DOHH2 (cell line): Measurements from ENCODE around the gene DPEP3.

ENCODE experiments used
- H3F3A ChIP-seq: fragments of 200-600 bp; sonication (generic), shearing (Covaris generic); 2 replicates; pipeline ENCODE4 v1.6.0; 2016; ENCODE audit warnings: antibody characterized with exemption, mild to moderate bottlenecking; ENCODE audit not compliant: control insufficient read depth, insufficient read depth
- H3K27ac ChIP-seq: fragments of 200-600 bp; sonication (generic); 2 replicates; pipeline ENCODE4 v1.5.1; 2014; ENCODE audit warnings: low read depth, mild to moderate bottlenecking, low read length, moderate library complexity
- H3K27me3 ChIP-seq: fragments of 200-600 bp; sonication (generic); 2 replicates; pipeline ENCODE4 v1.6.1; 2014; ENCODE audit warnings: mild to moderate bottlenecking, low read length, mixed read lengths; ENCODE audit not compliant: control insufficient read depth
- H3K36me3 ChIP-seq: fragments of 200-600 bp; sonication (generic); 2 replicates; pipeline ENCODE4 v1.6.1; 2014; ENCODE audit warnings: mild to moderate bottlenecking, low read length, moderate library complexity, mixed read lengths; ENCODE audit not compliant: control insufficient read depth
- H3K4me1 ChIP-seq: fragments of 200-600 bp; sonication (generic); 2 replicates; pipeline ENCODE4 v1.6.1; 2014; ENCODE audit warnings: mild to moderate bottlenecking, low read length, mixed read lengths; ENCODE audit not compliant: control insufficient read depth
- H3K4me2 ChIP-seq: fragments of 200-600 bp; sonication (generic); 2 replicates; pipeline ENCODE4 v1.6.0; 2014; ENCODE audit warnings: mild to moderate bottlenecking, low read length, moderate library complexity
- H3K4me3 ChIP-seq: fragments of 200-600 bp; sonication (generic); 2 replicates; pipeline ENCODE4 v1.5.1; 2014; ENCODE audit warnings: mild to moderate bottlenecking, low read length, mixed read lengths
- H3K79me2 ChIP-seq: fragments of 200-600 bp; sonication (generic); 2 replicates; pipeline ENCODE4 v1.6.1; 2014; ENCODE audit warnings: mild to moderate bottlenecking, low read length, mixed read lengths; ENCODE audit not compliant: control insufficient read depth
- H3K9me2 ChIP-seq: fragments of 200-600 bp; sonication (generic); replicated peaks from 2 replicates; pipeline ENCODE4 v1.6.1; 2014; ENCODE audit warnings: mild to moderate bottlenecking, low read length, mixed read lengths; ENCODE audit not compliant: control insufficient read depth
- H3K9me3 ChIP-seq: fragments of 200-600 bp; sonication (generic); 2 replicates; pipeline ENCODE4 v1.6.1; 2014; ENCODE audit warnings: antibody characterized with exemption, low read length, mixed read lengths; ENCODE audit not compliant: control insufficient read depth, insufficient read depth
- H4K20me1 ChIP-seq: fragments of 200-600 bp; sonication (generic); 2 replicates; pipeline ENCODE4 v1.6.0; 2014; ENCODE audit warnings: low read depth, mild to moderate bottlenecking, antibody characterized with exemption, low read length, moderate library complexity; ENCODE audit not compliant: control insufficient read depth, insufficient read depth
- EZH2phosphoT487 ChIP-seq: fragments of 200-600 bp; sonication (generic); IDR thresholded peaks from 2 replicates; pipeline ENCODE4 v1.6.1; 2017; ENCODE audit warnings: borderline replicate concordance, mild to moderate bottlenecking, antibody characterized with exemption, low read length, moderate library complexity, mixed read lengths
- TF ChIP-seq, protein P1 (sequence below): fragments of 200-600 bp; sonication (generic); IDR thresholded peaks from one replicate; pipeline ENCODE4 v1.5.1; 2014; ENCODE audit warnings: antibody characterized with exemption, mild to moderate bottlenecking, low read depth, low read length; ENCODE audit not compliant: poor library complexity, severe bottlenecking

The DPEP3 gene

DNA sequence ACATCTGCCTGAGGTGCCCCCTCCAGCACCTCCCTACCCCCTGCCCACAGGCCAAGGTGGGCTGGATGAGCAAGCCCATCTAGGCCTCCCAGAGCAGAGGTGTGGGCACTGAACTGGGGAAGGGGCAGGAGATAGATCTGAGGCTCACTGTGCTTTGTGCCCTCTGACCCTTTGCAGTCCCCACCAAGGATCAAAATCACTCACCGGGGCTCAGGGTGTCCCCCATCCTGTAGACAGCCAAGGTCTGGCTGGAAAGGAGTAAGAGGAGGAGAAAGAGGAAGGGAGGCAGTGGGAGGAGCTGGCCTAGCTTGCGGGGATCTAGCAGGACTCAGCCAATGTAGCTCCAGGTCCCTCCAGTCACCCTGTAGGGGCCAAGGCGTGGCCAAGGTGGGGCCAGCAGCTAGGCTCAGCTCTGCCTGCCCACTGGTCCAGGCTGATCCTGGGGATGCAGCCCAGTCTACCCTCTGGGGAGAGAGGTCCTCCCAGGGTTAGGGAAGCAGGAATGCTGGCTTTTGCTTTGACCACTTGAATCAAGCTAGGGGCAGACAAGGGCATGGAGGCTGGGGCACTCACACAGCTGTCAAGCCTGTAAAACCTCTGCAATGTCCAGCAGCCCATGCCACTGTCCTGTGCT, 13.6 kb downstream of the DPEP3 start:
- H3K4me1 ChIP-seq: peaks cover 29% of the 10 kb centered on the region
- no peaks in the 10 kb centered on the region for H3K36me3 ChIP-seq
- H3K27ac ChIP-seq: no peak overlapping the region
- H3K79me2 ChIP-seq: 0 out of 2 replicates have a peak, but pooled peaks cover 6% of the 10 kb centered on the region
- H3K9me3 ChIP-seq: no peaks in the 10 kb centered on the region
- H3K4me3 ChIP-seq: peak overlapping the region; percentile 75
- H3K4me2 ChIP-seq: peak overlapping the region; percentile 94
- no peaks in the 10 kb centered on the region for H3K9me2 ChIP-seq
- H3K27me3 ChIP-seq: no peaks in the 10 kb centered on the region
- H4K20me1 ChIP-seq: 0 out of 2 replicates have a peak, but pooled peaks cover 3% of the 10 kb centered on the region
- H3F3A ChIP-seq: peaks cover 7% of the 10 kb centered on the region; the same call in 1 of the 2 replicates
- TF ChIP-seq EZH2phosphoT487: no peak
- TF ChIP-seq, protein P1, sequence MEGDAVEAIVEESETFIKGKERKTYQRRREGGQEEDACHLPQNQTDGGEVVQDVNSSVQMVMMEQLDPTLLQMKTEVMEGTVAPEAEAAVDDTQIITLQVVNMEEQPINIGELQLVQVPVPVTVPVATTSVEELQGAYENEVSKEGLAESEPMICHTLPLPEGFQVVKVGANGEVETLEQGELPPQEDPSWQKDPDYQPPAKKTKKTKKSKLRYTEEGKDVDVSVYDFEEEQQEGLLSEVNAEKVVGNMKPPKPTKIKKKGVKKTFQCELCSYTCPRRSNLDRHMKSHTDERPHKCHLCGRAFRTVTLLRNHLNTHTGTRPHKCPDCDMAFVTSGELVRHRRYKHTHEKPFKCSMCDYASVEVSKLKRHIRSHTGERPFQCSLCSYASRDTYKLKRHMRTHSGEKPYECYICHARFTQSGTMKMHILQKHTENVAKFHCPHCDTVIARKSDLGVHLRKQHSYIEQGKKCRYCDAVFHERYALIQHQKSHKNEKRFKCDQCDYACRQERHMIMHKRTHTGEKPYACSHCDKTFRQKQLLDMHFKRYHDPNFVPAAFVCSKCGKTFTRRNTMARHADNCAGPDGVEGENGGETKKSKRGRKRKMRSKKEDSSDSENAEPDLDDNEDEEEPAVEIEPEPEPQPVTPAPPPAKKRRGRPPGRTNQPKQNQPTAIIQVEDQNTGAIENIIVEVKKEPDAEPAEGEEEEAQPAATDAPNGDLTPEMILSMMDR: no peak

DNA sequence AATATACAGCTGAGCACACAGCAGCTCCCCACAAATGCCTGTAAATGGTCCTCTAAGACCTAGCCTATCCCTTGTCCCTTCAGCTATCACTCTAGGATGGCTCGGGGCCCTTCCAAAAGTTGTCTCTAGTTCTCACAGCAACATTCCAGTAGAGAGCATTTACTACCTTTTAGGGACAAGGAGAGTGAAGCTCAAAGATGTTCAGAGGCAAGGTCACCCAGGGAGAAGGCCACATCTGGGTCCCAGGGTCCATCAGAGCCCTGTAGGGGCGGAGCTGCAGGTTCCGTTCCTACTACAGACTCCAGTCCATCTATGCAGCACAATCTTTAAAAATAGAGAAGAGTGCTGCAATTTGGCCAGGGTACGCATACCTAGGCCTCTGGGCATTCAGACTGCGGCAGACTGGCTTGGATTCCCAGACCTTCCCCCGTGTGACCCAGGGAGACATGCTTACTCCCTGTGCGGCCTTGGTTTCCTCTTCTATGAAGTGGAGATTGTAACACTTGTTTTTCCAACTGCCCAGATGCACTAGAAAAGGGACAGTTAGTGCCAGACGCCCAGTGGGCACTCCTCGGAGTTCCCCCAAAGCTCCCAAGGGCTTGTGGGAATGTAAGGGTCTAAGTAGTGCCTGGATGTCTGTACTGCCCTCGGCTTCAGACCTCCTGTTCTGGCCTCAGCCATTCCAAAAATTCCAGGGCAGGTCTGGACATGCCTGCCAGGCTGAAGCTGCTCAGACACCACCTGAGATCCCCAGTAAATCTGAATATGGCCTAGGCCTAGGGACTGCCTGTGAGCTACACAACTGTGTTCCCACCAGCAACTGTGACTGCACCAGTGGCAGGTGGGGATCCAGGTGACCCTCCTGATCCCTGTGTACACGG, 14.4 kb downstream of the DPEP3 start:
- no peaks in the 10 kb centered on the region for H3K9me2 ChIP-seq
- peaks cover 29% of the 10 kb centered on the region for H3K4me1 ChIP-seq
- H3K4me3 ChIP-seq: no peak overlapping the region
- H3K4me2 ChIP-seq: 0 out of 2 replicates have a peak overlapping the region, but pooled peaks have one; percentile 94
- H3K36me3 ChIP-seq: no peaks in the 10 kb centered on the region
- TF ChIP-seq, protein P1: no peak
- H3F3A ChIP-seq: peaks cover 7% of the 10 kb centered on the region; the same call in 1 of the 2 replicates
- no peak overlapping the region for H3K27ac ChIP-seq
- H3K79me2 ChIP-seq: 0 out of 2 replicates have a peak, but pooled peaks cover 6% of the 10 kb centered on the region
- 0 out of 2 replicates have a peak, but pooled peaks cover 3% of the 10 kb centered on the region for H4K20me1 ChIP-seq
- H3K27me3 ChIP-seq: no peaks in the 10 kb centered on the region
- H3K9me3 ChIP-seq: no peaks in the 10 kb centered on the region

DNA sequence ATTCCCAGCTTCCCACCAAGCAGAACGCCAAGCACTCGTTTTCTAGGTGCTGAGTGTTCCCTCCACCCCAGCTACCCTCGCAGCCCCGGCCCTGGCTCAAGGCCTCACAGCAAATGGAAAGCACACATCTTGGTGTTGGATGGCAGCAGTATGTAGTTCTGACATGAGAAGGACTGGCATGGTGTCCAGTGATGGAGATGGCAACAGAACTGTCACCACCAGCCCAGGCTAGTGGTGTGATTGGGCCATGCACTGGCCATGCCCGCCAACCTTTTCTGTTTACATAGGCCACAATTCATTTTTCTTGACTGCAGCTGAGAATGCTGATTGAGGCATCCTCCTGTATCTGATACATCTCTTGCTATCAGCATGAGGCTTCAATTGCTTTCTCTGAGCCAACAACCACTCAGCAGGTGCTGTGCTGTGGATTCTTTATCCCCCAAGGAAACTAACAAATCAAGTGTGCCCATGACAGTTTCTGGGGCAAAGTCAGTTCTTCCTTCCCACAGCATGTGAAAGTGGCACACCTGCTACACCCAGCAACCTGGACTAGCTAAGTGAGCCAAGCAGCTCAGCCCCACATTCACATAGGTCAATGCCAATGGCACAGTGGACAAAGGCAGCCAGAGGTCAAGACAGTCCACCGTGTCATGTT, 15.7 kb downstream of the DPEP3 start:
- Histone ChIP-seq H4K20me1 (0 out of 2 replicates have a peak, but pooled peaks cover 3% of the 10 kb centered on the region), H3F3A (peaks cover 7% of the 10 kb centered on the region; the same call in 1 of the 2 replicates), H3K36me3 (no peaks in the 10 kb centered on the region; the same call in 1 of the 2 replicates), H3K27me3 (no peaks in the 10 kb centered on the region), H3K9me3 (no peaks in the 10 kb centered on the region), H3K27ac (no peak overlapping the region), H3K4me2 (no peak overlapping the region), H3K4me3 (no peak overlapping the region), H3K4me1 (peaks cover 29% of the 10 kb centered on the region), H3K9me2 (no peaks in the 10 kb centered on the region), H3K79me2 (0 out of 2 replicates have a peak, but pooled peaks cover 6% of the 10 kb centered on the region)
- TF ChIP-seq EZH2phosphoT487: no peak
